Amniotic epithelial cell (primary cell): ENCODE results near the gene WNT11.
A peak's percentile ranks its signal among the peaks of the same experiment; 100 is the strongest.

Experiments
- DNase-seq: peaks from one replicate; pipeline ENCODE4 v3.0.0-alpha.2; 2010; ENCODE audit warnings: low read depth

Gene WNT11

GRCh38 chr11:76153571-76153923 is 52.8 kb downstream of the WNT11 start:
- no peak for DNase-seq

GRCh38 chr11:76152741-76153570 is 53.3 kb downstream of the WNT11 start:
- DNase-seq: no peak

DNA sequence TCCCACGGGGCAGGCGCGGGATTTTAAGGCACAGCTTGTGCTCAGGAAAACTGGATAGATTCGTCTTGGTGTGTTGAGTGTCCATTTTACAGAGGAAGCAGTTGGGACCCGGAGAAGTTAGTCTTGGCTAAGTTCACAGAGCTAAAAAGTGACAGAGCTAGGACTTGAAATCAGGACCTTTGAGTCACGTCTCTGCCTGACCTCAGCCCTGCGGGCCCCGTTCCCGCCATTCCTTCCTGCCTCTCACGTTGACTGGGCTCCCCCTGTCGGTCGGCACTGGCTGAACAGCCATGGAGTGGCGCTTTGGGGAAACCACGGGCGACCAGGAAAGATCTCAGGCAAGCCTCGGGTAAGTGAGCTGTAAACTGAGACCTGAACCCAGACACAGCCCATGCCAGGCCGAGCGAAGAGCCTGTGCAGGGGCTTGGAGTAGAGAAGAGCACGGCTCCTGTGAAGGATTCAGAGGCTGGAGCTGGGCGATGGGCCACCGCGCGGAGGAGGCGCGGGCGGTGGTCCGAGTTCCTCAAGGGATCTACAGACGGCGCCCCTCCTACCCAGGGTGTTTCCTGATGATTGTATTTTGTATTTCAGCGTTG is 54.1 kb downstream of the WNT11 start:
- peak; percentile 57 for DNase-seq

DNA sequence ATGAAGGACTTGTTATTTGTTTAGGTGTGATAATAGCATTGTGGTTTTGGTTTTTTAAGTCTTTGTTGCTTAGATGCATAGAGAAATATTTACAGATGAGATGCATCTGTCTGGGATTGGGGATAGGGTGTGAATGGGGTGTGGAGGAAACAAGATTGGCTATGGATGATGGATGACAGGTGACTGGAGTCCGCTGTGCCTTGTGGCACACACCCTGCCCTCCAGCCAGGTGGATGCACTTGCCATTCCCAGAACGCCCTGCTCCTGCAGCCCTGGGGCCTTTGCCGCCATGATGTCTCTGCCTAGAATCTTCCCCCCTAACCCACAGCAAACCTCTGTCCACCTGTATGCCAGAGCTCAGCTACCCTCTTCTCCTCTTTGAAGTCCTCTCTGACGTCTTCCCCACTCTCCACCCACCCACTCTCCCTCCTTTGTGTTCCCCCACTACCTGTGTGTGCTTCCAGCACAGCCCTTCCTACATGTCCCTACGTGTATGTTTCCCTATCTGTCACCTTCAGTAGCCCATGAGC is 54.7 kb downstream of the WNT11 start:
- DNase-seq: no peak

- no peak for DNase-seq
These were observed 56.2 kb downstream of the WNT11 start for GRCh38 chr11:76150141-76150540.

GRCh38 chr11:76149713-76150112 is 56.6 kb downstream of the WNT11 start:
- no peak for DNase-seq

GRCh38 chr11:76148941-76149613 is 57.2 kb downstream of the WNT11 start:
- DNase-seq: no peak

DNA sequence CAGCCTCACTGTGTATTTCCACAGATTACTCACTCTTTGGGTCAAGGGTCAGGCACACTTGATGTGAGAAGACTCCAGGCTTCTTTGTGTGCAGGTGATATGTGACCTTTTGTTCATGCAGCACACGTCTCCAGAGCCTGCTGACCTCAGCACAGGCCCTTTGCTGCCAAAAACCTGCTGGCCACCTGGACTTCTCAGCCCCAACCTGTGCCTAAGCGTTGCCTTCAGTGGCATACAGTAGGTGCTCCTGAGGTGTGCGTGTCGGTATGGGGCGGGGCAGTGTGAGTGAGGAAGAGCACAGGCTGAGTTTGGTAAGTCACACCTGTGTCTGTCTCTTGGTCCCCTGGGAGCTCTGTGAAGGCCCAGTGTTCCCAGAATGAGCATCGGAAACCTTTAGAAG is 58.1 kb downstream of the WNT11 start:
- no peak for DNase-seq

DNA sequence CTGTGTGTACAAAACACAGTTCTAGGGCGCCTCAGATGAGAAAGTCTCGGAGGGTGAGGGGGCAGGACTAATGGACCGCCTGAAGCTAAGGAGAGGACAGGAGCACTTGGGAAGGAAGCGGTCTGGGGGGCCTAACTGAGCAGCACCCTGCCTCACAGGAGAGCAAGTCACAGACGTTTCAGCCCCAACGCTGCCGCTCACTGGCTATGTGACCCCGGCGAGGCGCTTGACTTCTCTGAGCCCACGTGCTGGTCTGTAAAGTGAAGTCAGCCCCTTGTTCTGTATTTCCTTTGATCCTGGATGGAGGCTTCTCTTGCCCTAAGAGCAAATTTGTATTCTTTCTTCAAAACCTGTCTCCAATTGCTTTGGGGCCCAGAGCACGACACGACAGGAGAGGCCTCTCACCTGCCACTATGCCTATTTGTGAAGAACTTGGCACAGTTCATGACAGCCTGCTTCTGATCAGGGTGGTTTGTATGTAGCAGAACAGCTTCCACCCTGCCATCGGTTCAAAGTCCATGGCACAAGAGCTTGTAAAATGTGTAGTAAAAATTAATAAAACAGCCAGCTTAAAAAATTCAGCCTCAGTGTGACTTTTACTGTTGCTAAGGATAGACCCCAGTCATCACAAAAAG is 59.1 kb downstream of the WNT11 start:
- no peak for DNase-seq

GRCh38 chr11:76143274-76143673 is 63.0 kb downstream of the WNT11 start:
- DNase-seq: no peak

DNA sequence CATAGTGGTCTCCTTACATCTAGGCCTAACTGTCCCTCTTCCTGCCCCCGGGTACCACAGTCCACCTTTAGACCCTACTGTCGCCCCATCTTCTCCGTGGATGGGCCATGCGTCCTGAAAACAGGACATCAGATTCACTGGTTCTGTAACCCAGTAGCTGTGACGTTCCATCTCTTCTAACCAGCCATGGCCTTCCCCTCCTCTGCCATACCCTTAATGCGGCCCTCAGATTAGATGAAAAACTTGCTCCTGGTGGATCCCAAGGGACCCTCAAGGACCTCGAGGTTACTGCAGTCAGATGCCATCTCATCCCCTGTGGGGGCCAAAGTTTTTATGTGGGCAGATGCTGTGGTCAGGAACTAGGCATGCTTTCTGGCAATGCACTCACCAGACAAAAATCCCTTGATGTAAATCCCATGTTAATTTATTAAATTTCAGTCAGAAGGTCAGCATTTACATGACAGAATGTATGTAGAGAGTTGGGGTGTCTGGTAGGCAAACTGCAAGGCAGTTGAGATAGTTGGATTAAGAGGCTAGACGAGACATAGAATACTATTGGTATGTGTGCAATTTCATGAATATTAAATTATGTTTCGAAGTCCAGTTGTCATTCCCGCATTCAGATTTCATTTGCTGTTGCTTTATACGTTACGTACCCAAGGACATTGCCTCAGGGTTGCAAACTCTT is 64.3 kb downstream of the WNT11 start:
- no peak for DNase-seq

DNA sequence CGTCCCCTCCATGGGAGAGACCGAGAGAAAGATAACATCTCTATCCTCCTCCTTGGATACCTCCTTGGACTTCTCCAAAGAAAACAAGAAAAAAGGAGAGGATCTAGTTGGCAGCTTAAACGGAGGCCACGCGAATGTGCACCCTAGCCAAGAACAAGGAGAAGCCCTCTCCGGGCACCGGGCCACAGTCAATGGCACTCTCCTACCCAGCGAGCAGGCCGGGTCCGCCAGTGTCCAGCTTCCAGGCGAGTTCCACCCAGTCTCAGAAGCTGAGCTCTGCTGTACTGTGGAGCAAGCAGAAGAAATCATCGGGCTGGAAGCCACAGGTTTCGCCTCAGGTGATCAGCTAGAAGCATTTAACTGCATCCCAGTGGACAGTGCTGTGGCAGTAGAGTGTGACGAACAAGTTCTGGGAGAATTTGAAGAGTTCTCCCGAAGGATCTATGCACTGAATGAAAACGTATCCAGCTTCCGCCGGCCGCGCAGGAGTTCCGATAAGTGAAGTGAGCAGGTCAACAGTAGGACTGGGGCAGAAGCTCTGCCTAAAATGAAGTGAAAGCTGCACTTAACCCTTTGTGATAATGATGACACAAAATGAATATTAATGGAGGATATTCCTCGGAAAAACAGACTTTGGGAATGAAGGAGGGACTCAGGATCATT is 65.3 kb downstream of the WNT11 start:
- DNase-seq: no peak

DNA sequence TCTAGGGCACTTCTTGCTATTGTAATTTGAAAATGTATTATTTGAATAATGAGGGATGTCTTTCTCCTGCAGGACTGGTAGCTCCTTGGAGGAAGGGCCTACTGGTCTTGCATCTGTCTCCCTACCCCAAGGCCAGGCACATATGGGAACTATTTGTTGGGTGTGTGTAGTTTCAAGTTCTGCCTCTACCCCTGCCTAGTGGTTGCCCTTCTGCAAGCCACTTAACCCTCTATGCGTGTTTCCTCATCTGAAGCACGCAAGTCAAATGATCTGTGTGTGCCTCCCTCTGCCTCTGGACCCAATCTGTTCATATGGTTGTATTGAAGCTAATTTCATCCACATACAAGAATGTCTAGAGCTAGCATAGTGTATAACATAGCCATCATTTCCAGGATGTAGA is 67.0 kb downstream of the WNT11 start:
- DNase-seq: no peak
